A549 (cell line): ENCODE measurements around the gene TTC27. TPM values are rescaled to one million over a fixed set of nuclear protein-coding genes. Genes with fewer than 3 reads are reported as not detected.

Experiments used
- ATAC-seq, 2 experiments: fragments of 200-7000 bp in 1 of 2; fragments of >200 bp in 1 of 2; cut with Nextera tagmentation in 1 of 2; cut with Tn5 transposase in 1 of 2; 3 replicates each; pipeline versions ENCODE4 v1.8.0 to v1.9.1; 2018 to 2020; ENCODE audit warnings: mild to moderate bottlenecking in 1 of 2, moderate library complexity in 1 of 2
- CTCF ChIA-PET: fragments of 300-600 bp; sonication (Branson Sonifier 250); formaldehyde crosslinking; extraction: SDS; loops from one replicate; lab custom pipeline; 2021; ENCODE audit warnings: antibody characterized with exemption, inconsistent platforms; lab: Yijun Ruan, JAX
- POLR2A ChIA-PET: fragments of 350-600 bp; formaldehyde crosslinking; extraction: SDS; loops from one replicate; lab custom pipeline; 2021; ENCODE audit warnings: antibody characterized with exemption, inconsistent platforms; lab: Yijun Ruan, JAX
- DNase-seq, 2 experiments: peaks; one replicate each; pipeline versions ENCODE4 v3.0.0 to v3.0.0-alpha.2; 2011 to 2016; ENCODE audit warnings: low read depth in 1 of 2, low spot score in 1 of 2
- FAIRE-seq: peaks from 2 replicates; lab custom pipeline; 2011; peaks lifted over from hg19 to GRCh38; lab: Jason Lieb, UNC
- H3K27ac ChIP-seq, 2 experiments: fragments of >200 bp; sonication (Bioruptor Twin); formaldehyde crosslinking; 3 replicates each; pipeline ENCODE4 v1.5.1; 2016 to 2017
- H3K4me1 ChIP-seq: fragments of >200 bp; sonication (Bioruptor Twin); formaldehyde crosslinking; 3 replicates; pipeline ENCODE4 v1.6.1; 2016
- H3K4me2 ChIP-seq: fragments of >200 bp; sonication (Bioruptor Twin); formaldehyde crosslinking; 3 replicates; pipeline ENCODE4 v1.6.1; 2016
- H3K4me3 ChIP-seq: fragments of >200 bp; sonication (Bioruptor Twin); formaldehyde crosslinking; 3 replicates; pipeline ENCODE4 v1.5.1; 2016
- H3K9me3 ChIP-seq: fragments of >200 bp; sonication (Bioruptor Twin); formaldehyde crosslinking; 3 replicates; pipeline ENCODE4 v1.6.1; 2016
- CBX8 ChIP-seq: fragments of 200-600 bp; sonication (generic); IDR thresholded peaks from 2 replicates; pipeline ENCODE4 v1.6.1; 2016
- CEBPB ChIP-seq, 2 experiments: fragments of >200 bp in 1 of 2; sonication (Bioruptor Twin) in 1 of 2; formaldehyde crosslinking in 1 of 2; IDR thresholded peaks; 2 replicates each; pipeline ENCODE4 v1.6.1; 2012 to 2016
- FOSB ChIP-seq: fragments of 250-450 bp; sonication (Bioruptor Pico); IDR thresholded peaks from 2 replicates; pipeline ENCODE4 v1.5.0; 2020; ENCODE audit warnings: mild to moderate bottlenecking, moderate library complexity
- FOXS1 ChIP-seq: fragments of 250-450 bp; sonication (Bioruptor Pico); IDR thresholded peaks from 2 replicates; pipeline ENCODE4 v1.5.0; 2020; ENCODE audit warnings: mild to moderate bottlenecking, moderate library complexity
- JUN ChIP-seq, 2 experiments: fragments of >200 bp; sonication (Bioruptor Twin); formaldehyde crosslinking; IDR thresholded peaks; 2 replicates in 1 of 2; 3 replicates in 1 of 2; pipeline ENCODE4 v1.6.1; 2016 to 2017
- KDM1A ChIP-seq: fragments of 200-600 bp; sonication (generic); IDR thresholded peaks from 2 replicates; pipeline ENCODE4 v1.6.1; 2016; ENCODE audit warnings: low read depth, mild to moderate bottlenecking
- MAZ ChIP-seq: fragments of 150-350 bp; IDR thresholded peaks from 2 replicates; pipeline ENCODE4 v1.6.1; 2014; ENCODE audit warnings: antibody characterized with exemption, low read depth, low read length, borderline replicate concordance
- NPAS2 ChIP-seq: fragments of 250-450 bp; sonication (Bioruptor Pico); IDR thresholded peaks from 2 replicates; pipeline ENCODE4 v1.8.0; 2022; ENCODE audit warnings: mild to moderate bottlenecking, moderate library complexity, borderline replicate concordance
- RAD21 ChIP-seq, 2 experiments: fragments of >200 bp in 1 of 2; sonication (Bioruptor Twin) in 1 of 2; formaldehyde crosslinking in 1 of 2; IDR thresholded peaks in 1 of 2; conservative IDR thresholded peaks in 1 of 2; 2 replicates in 1 of 2; 3 replicates in 1 of 2; pipeline ENCODE4 v1.6.1; 2012 to 2018; ENCODE audit warnings: inconsistent platforms in 1 of 2
- RARB ChIP-seq: fragments of 250-450 bp; sonication (Bioruptor Pico); IDR thresholded peaks from 2 replicates; pipeline ENCODE4 v1.8.0; 2021; ENCODE audit warnings: mild to moderate bottlenecking, moderate library complexity
- RFX5 ChIP-seq: fragments of 450-650 bp; IDR thresholded peaks from 2 replicates; pipeline ENCODE4 v1.7.1; 2014; ENCODE audit warnings: antibody characterized with exemption, mild to moderate bottlenecking, moderate library complexity
- RNF2 ChIP-seq: fragments of 200-600 bp; sonication (generic); IDR thresholded peaks from 2 replicates; pipeline ENCODE4 v1.6.1; 2016; ENCODE audit warnings: low read depth, mild to moderate bottlenecking, antibody characterized with exemption, moderate library complexity, borderline replicate concordance
- SMC3 ChIP-seq: fragments of >200 bp; sonication (Bioruptor Twin); formaldehyde crosslinking; IDR thresholded peaks from 3 replicates; pipeline ENCODE4 v1.6.1; 2018; ENCODE audit warnings: inconsistent platforms
- SREBF2 ChIP-seq: fragments of 450-650 bp; IDR thresholded peaks from 2 replicates; pipeline ENCODE4 v1.6.1; 2014; ENCODE audit warnings: mild to moderate bottlenecking, moderate library complexity
- WGBS: methylation state at CpG from one replicate; pipeline ENCODE4 v1.1.6; 2017; ENCODE audit errors: missing lambda C conversion rate; 5-methylcytosine and 5-hydroxymethylcytosine counted together
- polyA plus RNA-seq, 4 experiments: library from polyadenylated mRNA; depleted of rRNA in 3 of 4; stranded (reverse); fragments of >200 nt; fragmentation: RNase III in 1 of 4; extraction: RNeasy Plus Mini Kit Qiagen cat#74134 plus additional on column Dnase treatment in 1 of 4; gene quantifications; 2 replicates in 3 of 4; 3 replicates in 1 of 4; pipeline ENCODE4 v1.2.3, GENCODE V29; 2011 to 2017
- TF ChIP-seq, protein P1 (sequence below): fragments of 150-350 bp; IDR thresholded peaks from 2 replicates; pipeline ENCODE4 v1.6.1; 2014; ENCODE audit warnings: low read depth, mild to moderate bottlenecking, low read length
- TF ChIP-seq, protein P2 (sequence below): fragments of >200 bp; sonication (Bioruptor Twin); formaldehyde crosslinking; IDR thresholded peaks from 2 replicates; pipeline ENCODE4 v1.6.1; 2016
- TF ChIP-seq, protein P3 (sequence below): IDR thresholded peaks from 2 replicates; pipeline ENCODE4 v1.6.1; 2012; ENCODE audit warnings: low read depth, borderline replicate concordance
- TF ChIP-seq, protein P4 (sequence below): IDR thresholded peaks from 2 replicates; pipeline ENCODE4 v1.6.1; 2012
- TF ChIP-seq, protein P5 (sequence below): fragments of 450-650 bp; IDR thresholded peaks from 2 replicates; pipeline ENCODE4 v1.6.1; 2014; ENCODE audit warnings: antibody characterized with exemption
- TF ChIP-seq, protein P6 (sequence below): fragments of >200 bp; sonication (Bioruptor Twin); formaldehyde crosslinking; IDR thresholded peaks from 3 replicates; pipeline ENCODE4 v1.5.1; 2016
- TF ChIP-seq, protein P7 (sequence below): fragments of 250-450 bp; sonication (Bioruptor Pico); IDR thresholded peaks from 2 replicates; pipeline ENCODE4 v1.5.0; 2020; ENCODE audit warnings: low read depth, mild to moderate bottlenecking, moderate library complexity

Gene TTC27
- polyA plus RNA-seq, 2 of the 4 experiments (the other 2 are of a cell fraction): 21.7 to 56.2 TPM

DNA sequence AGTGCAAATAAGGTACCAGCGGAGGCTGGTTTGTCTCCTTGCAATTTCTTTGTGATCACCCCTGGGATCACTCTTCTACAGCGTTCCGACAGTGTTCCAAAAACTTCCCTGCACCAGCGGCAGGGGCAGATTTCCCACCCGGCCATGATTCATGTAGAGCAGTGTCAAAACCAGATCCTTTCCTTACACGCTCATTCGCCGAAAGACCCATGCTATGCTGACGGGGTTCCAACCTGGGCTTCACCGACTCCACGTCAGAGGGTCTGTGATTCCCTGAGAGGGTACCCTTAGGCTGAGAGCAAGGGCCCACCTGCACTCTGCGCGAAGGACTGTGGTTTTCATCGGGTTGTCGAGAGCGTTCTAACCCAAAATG lies 423 bp upstream of the TTC27 start:
- WGBS: 34% methylated on average over 16 of the region's 16 CpGs
- ATAC-seq (peak; percentile 58 to 67), FAIRE-seq (no peak), DNase-seq (peak; percentile 14 to 36)
- ChIA-PET POLR2A (no interaction called here), CTCF (interaction anchor here (0.8 to 1.4 kb wide), 4 partner anchors 15 to 79 kb away, joined by 3 to 6 read pairs (median 4); no protein-coding TSS in a partner anchor)
- Histone ChIP-seq H3K4me1 (peaks cover 5% of the 10 kb centered on the region), H3K4me3 (peak overlapping the region; percentile 60), H3K27ac (peak overlapping the region; percentile 68 to 89), H3K4me2 (peak overlapping the region; percentile 84), H3K9me3 (no peaks in the 10 kb centered on the region)
- TF ChIP-seq SREBF2: no peak
- TF ChIP-seq JUN (IDR thresholded peaks at IDR 0.05): no peak
- no peak for TF ChIP-seq CEBPB (IDR thresholded peaks at IDR 0.05)
- TF ChIP-seq, protein P1, sequence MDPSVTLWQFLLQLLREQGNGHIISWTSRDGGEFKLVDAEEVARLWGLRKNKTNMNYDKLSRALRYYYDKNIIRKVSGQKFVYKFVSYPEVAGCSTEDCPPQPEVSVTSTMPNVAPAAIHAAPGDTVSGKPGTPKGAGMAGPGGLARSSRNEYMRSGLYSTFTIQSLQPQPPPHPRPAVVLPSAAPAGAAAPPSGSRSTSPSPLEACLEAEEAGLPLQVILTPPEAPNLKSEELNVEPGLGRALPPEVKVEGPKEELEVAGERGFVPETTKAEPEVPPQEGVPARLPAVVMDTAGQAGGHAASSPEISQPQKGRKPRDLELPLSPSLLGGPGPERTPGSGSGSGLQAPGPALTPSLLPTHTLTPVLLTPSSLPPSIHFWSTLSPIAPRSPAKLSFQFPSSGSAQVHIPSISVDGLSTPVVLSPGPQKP: no peak
- TF ChIP-seq, protein P2, sequence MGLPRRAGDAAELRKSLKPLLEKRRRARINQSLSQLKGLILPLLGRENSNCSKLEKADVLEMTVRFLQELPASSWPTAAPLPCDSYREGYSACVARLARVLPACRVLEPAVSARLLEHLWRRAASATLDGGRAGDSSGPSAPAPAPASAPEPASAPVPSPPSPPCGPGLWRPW: no peak
- no peak for TF ChIP-seq RAD21 (conservative IDR thresholded peaks at IDR 0.05 in 1 of 2, IDR thresholded peaks at IDR 0.05 in 1 of 2)
- TF ChIP-seq CBX8: no peak
- TF ChIP-seq FOSB (CRISPR knock-in tag): no peak
- no peak for TF ChIP-seq KDM1A
- no peak for TF ChIP-seq SMC3
- TF ChIP-seq, protein P3, sequence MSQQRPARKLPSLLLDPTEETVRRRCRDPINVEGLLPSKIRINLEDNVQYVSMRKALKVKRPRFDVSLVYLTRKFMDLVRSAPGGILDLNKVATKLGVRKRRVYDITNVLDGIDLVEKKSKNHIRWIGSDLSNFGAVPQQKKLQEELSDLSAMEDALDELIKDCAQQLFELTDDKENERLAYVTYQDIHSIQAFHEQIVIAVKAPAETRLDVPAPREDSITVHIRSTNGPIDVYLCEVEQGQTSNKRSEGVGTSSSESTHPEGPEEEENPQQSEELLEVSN: no peak
- TF ChIP-seq FOXS1: no peak
- no peak for TF ChIP-seq RNF2
- no peak for TF ChIP-seq RARB (CRISPR knock-in tag)
- no peak for TF ChIP-seq RFX5
- TF ChIP-seq, protein P4, sequence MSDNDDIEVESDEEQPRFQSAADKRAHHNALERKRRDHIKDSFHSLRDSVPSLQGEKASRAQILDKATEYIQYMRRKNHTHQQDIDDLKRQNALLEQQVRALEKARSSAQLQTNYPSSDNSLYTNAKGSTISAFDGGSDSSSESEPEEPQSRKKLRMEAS: no peak
- TF ChIP-seq, protein P5, sequence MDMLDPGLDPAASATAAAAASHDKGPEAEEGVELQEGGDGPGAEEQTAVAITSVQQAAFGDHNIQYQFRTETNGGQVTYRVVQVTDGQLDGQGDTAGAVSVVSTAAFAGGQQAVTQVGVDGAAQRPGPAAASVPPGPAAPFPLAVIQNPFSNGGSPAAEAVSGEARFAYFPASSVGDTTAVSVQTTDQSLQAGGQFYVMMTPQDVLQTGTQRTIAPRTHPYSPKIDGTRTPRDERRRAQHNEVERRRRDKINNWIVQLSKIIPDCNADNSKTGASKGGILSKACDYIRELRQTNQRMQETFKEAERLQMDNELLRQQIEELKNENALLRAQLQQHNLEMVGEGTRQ: no peak
- no peak for TF ChIP-seq NPAS2 (CRISPR knock-in tag)
- TF ChIP-seq MAZ: no peak

DNA sequence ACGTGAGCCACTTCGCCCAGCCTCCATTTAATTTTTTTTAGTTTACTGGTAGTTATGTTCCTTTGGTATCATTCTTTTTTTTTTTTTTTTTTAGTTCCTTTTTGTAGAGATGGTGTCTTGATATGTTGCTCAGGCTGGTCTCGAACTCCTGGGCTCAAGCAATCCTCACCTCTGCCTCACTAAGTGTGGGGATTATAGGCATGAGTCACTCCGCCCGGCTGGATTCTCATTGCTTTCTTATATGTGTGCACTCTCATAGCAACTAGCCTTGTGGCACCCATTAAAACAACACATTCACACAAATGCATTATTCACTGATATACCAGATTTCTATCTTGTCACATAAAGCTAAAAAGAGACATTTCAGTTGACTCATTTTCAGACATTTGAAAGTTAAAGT lies 4.2 kb downstream of the TTC27 start:
- Histone ChIP-seq H3K4me3 (no peak overlapping the region), H3K4me1 (peaks cover 5% of the 10 kb centered on the region), H3K4me2 (no peak overlapping the region), H3K27ac (no peak overlapping the region), H3K9me3 (no peaks in the 10 kb centered on the region)
- ATAC-seq (peak in 1 of 2 experiments; percentile 6; a peak in 1 of 6 replicates), DNase-seq (peak; percentile 27 to 51), FAIRE-seq (no peak)
- WGBS: 76% methylated on average over 5 of the region's 5 CpGs
- CTCF ChIA-PET: interaction anchor here (0.6 kb wide), 1 partner anchor 380 kb away, joined by 3 read pairs; no protein-coding TSS in a partner anchor
- TF ChIP-seq, protein P6, sequence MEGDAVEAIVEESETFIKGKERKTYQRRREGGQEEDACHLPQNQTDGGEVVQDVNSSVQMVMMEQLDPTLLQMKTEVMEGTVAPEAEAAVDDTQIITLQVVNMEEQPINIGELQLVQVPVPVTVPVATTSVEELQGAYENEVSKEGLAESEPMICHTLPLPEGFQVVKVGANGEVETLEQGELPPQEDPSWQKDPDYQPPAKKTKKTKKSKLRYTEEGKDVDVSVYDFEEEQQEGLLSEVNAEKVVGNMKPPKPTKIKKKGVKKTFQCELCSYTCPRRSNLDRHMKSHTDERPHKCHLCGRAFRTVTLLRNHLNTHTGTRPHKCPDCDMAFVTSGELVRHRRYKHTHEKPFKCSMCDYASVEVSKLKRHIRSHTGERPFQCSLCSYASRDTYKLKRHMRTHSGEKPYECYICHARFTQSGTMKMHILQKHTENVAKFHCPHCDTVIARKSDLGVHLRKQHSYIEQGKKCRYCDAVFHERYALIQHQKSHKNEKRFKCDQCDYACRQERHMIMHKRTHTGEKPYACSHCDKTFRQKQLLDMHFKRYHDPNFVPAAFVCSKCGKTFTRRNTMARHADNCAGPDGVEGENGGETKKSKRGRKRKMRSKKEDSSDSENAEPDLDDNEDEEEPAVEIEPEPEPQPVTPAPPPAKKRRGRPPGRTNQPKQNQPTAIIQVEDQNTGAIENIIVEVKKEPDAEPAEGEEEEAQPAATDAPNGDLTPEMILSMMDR: no peak
- TF ChIP-seq, protein P7, sequence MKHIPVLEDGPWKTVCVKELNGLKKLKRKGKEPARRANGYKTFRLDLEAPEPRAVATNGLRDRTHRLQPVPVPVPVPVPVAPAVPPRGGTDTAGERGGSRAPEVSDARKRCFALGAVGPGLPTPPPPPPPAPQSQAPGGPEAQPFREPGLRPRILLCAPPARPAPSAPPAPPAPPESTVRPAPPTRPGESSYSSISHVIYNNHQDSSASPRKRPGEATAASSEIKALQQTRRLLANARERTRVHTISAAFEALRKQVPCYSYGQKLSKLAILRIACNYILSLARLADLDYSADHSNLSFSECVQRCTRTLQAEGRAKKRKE (CRISPR knock-in tag): no peak
- TF ChIP-seq MAZ: no peak
- POLR2A ChIA-PET: no interaction called here
